Tibial artery (tissue), 4 donors: Measurements from ENCODE around the gene KMT2C.
"Not testable (repeated sequence)": the region's sequence is repeated elsewhere in the genome, so short reads cannot be mapped to it uniquely, and the experiment has no call there.

Experiments used
- DNase-seq, 2 donors: peaks; one replicate each; pipeline ENCODE4 v3.0.0-alpha.2; 2019
- H3K27ac ChIP-seq, 2 donors: fragments of 200-600 bp; sonication (generic) in 1 of 2; 1 replicate in 1 of 2; 2 replicates in 1 of 2; pipeline ENCODE4 v1.5.1; 2018 to 2019; ENCODE audit warnings: mild to moderate bottlenecking in 1 of 2
- H3K27me3 ChIP-seq, 2 donors: fragments of 200-600 bp; sonication (generic) in 1 of 2; one replicate each; pipeline versions ENCODE4 v1.5.1 to v1.6.0; 2016 to 2019
- H3K36me3 ChIP-seq, 3 donors: fragments of 200-600 bp; sonication (generic) in 2 of 3; one replicate each; pipeline ENCODE4 v1.5.1; 2016 to 2019; ENCODE audit warnings: mild to moderate bottlenecking in 2 of 3
- H3K4me1 ChIP-seq, 4 donors: fragments of 200-600 bp; sonication (generic) in 2 of 4; 1 replicate in 3 of 4; 2 replicates in 1 of 4; pipeline ENCODE4 v1.5.1; 2016 to 2019
- H3K4me3 ChIP-seq, 2 donors: fragments of 200-600 bp; sonication (generic) in 1 of 2; 1 replicate in 1 of 2; 2 replicates in 1 of 2; pipeline ENCODE4 v1.5.1; 2018 to 2019; ENCODE audit warnings: mild to moderate bottlenecking in 2 of 2
- H3K9me3 ChIP-seq, 3 donors: fragments of 200-600 bp; sonication (generic) in 1 of 3; one replicate each; pipeline ENCODE4 v1.5.1; 2016 to 2019
- intact Hi-C: fragments of 100-400 bp; cut with DNase I; formaldehyde crosslinking; loops from one replicate; pipeline ENCODE4 v1.15.0; 2023; ENCODE audit warnings: low total_unique reads
- TF ChIP-seq, protein P1 (sequence below), 2 experiments: fragments of 200-600 bp in 1 of 2; fragments of 450-650 bp in 1 of 2; IDR thresholded peaks; one replicate each; pipeline ENCODE4 v1.5.1; 2017 to 2019; ENCODE audit warnings: antibody characterized with exemption in 2 of 2, mild to moderate bottlenecking in 1 of 2, moderate library complexity in 1 of 2

The KMT2C gene

DNA sequence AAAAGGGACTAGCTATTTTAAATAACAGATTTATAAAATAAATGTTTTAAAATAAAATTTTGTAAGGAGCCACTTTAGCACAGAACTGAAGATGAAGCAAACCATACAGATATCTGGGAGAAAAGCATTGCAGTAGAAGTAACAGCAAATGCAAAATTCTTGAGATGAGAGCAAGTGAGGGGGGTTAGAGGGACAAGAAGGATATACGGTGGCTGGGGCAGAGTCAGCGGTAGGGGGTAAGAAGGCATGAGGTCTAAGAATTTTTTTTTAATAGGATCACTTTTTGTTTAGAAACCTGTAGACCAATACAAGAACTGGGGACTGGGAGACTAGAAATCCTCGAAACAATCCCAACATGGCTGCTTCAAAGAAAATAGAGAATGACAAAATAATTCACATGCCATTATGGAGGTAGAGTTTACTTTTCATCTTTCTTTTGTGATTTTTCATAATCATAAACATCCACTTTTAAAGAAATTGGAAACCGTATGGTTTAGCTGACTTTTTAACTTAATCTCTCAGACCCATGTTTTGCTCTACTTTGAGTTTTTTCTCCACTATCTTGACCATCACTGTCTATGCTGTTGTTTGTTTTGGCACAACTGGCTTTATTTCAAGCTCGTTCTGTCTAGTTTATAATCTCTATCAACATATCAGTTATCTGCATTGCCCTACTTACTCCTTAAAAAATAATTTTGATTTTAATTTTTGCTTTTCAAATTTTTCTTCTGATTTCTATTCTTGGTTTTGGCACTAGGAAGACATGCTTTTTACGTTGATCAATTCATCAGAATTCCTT lies 73.5 kb downstream of the KMT2C start:
- no peak for DNase-seq
- Histone ChIP-seq H3K27ac (no peak overlapping the region), H3K4me3 (no peak overlapping the region), H3K9me3 (no peaks in the 10 kb centered on the region), H3K27me3 (no peaks in the 10 kb centered on the region), H3K4me1 (peaks cover 0 to 49% (median 13%) of the 10 kb centered on the region in 4 donors), H3K36me3 (peaks cover 0 to 3% (median 0%) of the 10 kb centered on the region in 3 donors)
- intact Hi-C loops, result no loop called here
- TF ChIP-seq, protein P1, sequence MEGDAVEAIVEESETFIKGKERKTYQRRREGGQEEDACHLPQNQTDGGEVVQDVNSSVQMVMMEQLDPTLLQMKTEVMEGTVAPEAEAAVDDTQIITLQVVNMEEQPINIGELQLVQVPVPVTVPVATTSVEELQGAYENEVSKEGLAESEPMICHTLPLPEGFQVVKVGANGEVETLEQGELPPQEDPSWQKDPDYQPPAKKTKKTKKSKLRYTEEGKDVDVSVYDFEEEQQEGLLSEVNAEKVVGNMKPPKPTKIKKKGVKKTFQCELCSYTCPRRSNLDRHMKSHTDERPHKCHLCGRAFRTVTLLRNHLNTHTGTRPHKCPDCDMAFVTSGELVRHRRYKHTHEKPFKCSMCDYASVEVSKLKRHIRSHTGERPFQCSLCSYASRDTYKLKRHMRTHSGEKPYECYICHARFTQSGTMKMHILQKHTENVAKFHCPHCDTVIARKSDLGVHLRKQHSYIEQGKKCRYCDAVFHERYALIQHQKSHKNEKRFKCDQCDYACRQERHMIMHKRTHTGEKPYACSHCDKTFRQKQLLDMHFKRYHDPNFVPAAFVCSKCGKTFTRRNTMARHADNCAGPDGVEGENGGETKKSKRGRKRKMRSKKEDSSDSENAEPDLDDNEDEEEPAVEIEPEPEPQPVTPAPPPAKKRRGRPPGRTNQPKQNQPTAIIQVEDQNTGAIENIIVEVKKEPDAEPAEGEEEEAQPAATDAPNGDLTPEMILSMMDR (IDR thresholded peaks at IDR 0.05), result no peak

DNA sequence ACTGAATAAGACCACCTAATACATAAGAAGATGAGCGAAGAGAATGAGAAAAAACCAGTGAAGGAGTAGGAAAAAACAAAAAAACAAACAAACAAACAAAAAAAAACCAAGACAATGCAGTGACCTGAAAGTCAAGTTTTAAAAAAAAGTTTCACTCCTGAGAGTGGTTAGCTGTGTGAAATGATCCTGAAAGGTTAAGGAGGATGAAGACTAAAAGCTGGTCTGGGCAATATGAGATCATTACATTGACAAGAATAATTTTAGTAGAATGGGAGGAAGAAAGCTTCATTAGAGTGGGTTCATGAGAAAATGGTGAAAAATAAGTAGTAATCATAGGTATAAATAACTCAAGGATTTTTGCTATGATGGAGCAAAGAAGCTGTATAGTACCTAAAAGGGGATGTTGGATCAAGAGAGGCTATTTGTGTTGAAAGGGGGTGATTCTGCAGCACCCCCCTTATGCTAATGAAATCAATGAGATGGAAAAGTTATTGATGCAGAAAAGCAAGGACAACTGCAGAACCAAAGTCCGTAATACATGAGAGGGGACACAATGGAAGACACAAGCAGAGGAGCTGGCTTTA lies 80.2 kb downstream of the KMT2C start:
- Histone ChIP-seq H3K36me3 (peaks cover 0 to 24% (median 0%) of the 10 kb centered on the region in 3 donors), H3K27ac (no peak overlapping the region), H3K4me1 (peaks cover 0 to 30% (median 0%) of the 10 kb centered on the region in 4 donors), H3K27me3 (no peaks in the 10 kb centered on the region), H3K9me3 (no peaks in the 10 kb centered on the region), H3K4me3 (no peak overlapping the region)
- TF ChIP-seq, protein P1 (IDR thresholded peaks at IDR 0.05), result no peak
- intact Hi-C loops, result no loop called here
- no peak for DNase-seq

DNA sequence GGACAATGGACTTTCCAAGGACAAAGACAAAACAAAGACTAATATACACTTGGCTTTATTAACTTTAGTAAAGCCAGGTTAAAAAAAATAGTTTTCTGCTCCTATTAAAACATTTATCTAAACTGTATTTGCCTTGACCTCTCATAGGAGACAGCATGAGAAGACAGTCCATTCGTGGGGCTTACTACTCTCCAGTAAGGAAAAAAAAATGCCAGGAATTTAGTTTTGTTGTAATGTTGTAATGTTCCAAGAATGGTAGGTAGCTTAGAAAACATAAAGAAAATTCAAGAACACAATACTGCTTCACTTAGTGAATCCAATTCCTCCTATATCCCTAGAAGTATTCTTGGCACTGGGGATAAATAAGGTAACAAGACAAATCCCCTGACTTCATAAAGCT lies 81.7 kb downstream of the KMT2C start:
- Histone ChIP-seq H3K36me3 (peaks cover 0 to 32% (median 5%) of the 10 kb centered on the region in 3 donors), H3K4me1 (peaks cover 0 to 17% (median 0%) of the 10 kb centered on the region in 4 donors), H3K9me3 (no peaks in the 10 kb centered on the region), H3K27ac (no peak overlapping the region), H3K4me3 (no peak overlapping the region), H3K27me3 (no peaks in the 10 kb centered on the region)
- TF ChIP-seq, protein P1 (IDR thresholded peaks at IDR 0.05), result no peak
- intact Hi-C loops, result no loop called here
- DNase-seq, result no peak

DNA sequence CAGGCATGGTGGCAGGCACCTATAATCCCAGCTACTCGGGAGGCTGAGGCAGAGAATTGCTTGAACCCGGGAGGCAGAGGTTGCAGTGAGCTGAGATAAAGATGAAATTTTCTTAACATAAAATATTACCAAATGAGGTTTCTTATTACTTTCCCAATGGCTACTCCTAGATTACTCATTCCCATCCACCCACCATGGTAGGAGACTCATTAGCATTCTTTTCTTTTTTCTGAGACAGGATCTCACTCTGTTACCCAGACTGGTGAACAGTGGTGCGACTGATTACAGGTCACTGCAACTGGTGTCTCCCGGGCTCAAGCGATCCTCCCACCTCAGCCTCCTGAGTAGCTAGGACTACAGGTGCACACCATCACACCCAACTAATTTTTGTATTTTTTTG lies 82.5 kb downstream of the KMT2C start:
- peaks cover 0 to 38% (median 6%) of the 10 kb centered on the region in 3 donors for H3K36me3 ChIP-seq
- H3K27me3 ChIP-seq, H3K27ac ChIP-seq, H3K9me3 ChIP-seq, H3K4me3 ChIP-seq, DNase-seq, intact Hi-C loops: not testable (repeated sequence)
- peaks cover 0 to 17% (median 0%) of the 10 kb centered on the region in 4 donors for H3K4me1 ChIP-seq

DNA sequence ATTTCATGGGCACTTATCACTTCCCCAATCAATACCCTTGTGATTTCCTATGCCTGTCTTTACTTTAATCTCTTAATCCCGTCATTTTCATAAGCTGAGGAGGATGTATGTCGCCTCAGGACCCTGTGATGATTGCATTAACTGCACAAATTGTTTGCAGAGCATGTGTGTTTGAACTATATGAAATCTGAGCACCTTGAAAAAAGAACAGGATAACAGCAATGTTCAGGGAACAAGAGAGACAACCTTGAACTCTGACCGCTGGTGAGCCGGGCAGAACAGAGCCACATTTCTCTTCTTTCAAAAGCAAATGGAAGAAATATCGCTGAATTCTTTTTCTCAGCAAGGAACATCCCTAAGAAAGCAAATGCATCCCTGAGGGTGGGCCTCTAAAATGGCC lies 84.1 kb downstream of the KMT2C start:
- H3K27ac ChIP-seq, H3K9me3 ChIP-seq, DNase-seq, H3K4me3 ChIP-seq, H3K27me3 ChIP-seq, intact Hi-C loops: not testable (repeated sequence)
- H3K4me1 ChIP-seq, result peaks cover 0 to 17% (median 0%) of the 10 kb centered on the region in 4 donors
- H3K36me3 ChIP-seq, result peaks cover 0 to 33% (median 6%) of the 10 kb centered on the region in 3 donors

DNA sequence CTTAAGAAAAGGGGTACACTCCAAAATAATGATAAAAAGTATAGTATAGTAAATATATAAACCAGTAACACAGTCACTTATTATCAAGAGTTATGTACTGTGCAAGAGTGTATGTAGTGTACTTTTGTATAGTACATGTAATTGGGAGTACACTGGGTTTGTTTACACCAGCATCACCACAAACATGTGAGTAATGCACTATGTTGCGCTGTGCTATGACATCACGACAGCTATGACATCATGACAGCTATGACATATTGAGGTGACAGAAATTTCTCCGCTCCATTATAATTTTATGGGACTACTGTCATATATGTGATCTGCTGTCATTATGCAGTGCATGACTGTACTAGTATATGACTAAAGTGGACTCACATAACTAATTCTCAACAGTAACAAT lies 84.6 kb downstream of the KMT2C start:
- no peak for DNase-seq
- H3K9me3 ChIP-seq, result peaks cover 0 to 6% (median 0%) of the 10 kb centered on the region in 3 donors
- peaks cover 0 to 17% (median 0%) of the 10 kb centered on the region in 4 donors for H3K4me1 ChIP-seq
- H3K36me3 ChIP-seq, result peaks cover 0 to 30% (median 6%) of the 10 kb centered on the region in 3 donors
- no peaks in the 10 kb centered on the region for H3K27me3 ChIP-seq
- TF ChIP-seq, protein P1 (IDR thresholded peaks at IDR 0.05), result no peak
- H3K27ac ChIP-seq, result no peak overlapping the region
- intact Hi-C loops, result no loop called here
- no peak overlapping the region for H3K4me3 ChIP-seq
